NCI-H510A treated with DMSO at 0.1 percent for 48 hours (cell line): ENCODE measurements around the gene CHMP4B.

Experiments used
- DNase-seq: peaks from one replicate; lab custom pipeline; 2025; lab: John Stamatoyannopoulos, UW

The CHMP4B gene

GRCh38 chr20:33839591-33839990, 28.4 kb downstream of the CHMP4B start:
- DNase-seq, result peak; percentile 66

GRCh38 chr20:33840160-33840559, 29.0 kb downstream of the CHMP4B start:
- DNase-seq, result no peak

- no peak for DNase-seq
These were observed 29.7 kb downstream of the CHMP4B start for GRCh38 chr20:33840759-33841435.

- no peak for DNase-seq
These were observed 30.3 kb downstream of the CHMP4B start for GRCh38 chr20:33841436-33841799.

- DNase-seq, result no peak
These were observed 31.2 kb downstream of the CHMP4B start for GRCh38 chr20:33842346-33842745.

- no peak for DNase-seq
These were observed 31.9 kb downstream of the CHMP4B start for GRCh38 chr20:33843050-33843449.

- no peak for DNase-seq
These were observed 32.7 kb downstream of the CHMP4B start for GRCh38 chr20:33843854-33844253.

GRCh38 chr20:33846291-33846935, 35.3 kb downstream of the CHMP4B start:
- DNase-seq, result no peak

- no peak for DNase-seq
These were observed 35.9 kb downstream of the CHMP4B start for GRCh38 chr20:33847006-33847405.

- DNase-seq, result no peak
These were observed 37.2 kb downstream of the CHMP4B start for GRCh38 chr20:33848391-33848790.

- DNase-seq, result no peak
These were observed 39.0 kb downstream of the CHMP4B start for GRCh38 chr20:33850159-33850558.

GRCh38 chr20:33851842-33852466, 40.8 kb downstream of the CHMP4B start:
- DNase-seq, result no peak

GRCh38 chr20:33852626-33853506, 41.7 kb downstream of the CHMP4B start:
- no peak for DNase-seq

GRCh38 chr20:33853507-33853813, 42.3 kb downstream of the CHMP4B start:
- DNase-seq, result no peak

GRCh38 chr20:33857722-33858563, 46.8 kb downstream of the CHMP4B start:
- no peak for DNase-seq

GRCh38 chr20:33858666-33859065, 47.5 kb downstream of the CHMP4B start:
- DNase-seq, result no peak

- DNase-seq, result no peak
These were observed 48.1 kb downstream of the CHMP4B start for GRCh38 chr20:33859157-33859695.

GRCh38 chr20:33859751-33860150, 48.6 kb downstream of the CHMP4B start:
- no peak for DNase-seq

- DNase-seq, result no peak
These were observed 50.3 kb downstream of the CHMP4B start for GRCh38 chr20:33861458-33861857.

- DNase-seq, result no peak
These were observed 51.7 kb downstream of the CHMP4B start for GRCh38 chr20:33862709-33863403.
